ENCODE data around the gene GDAP2. TPM values are rescaled to one million over a fixed set of nuclear protein-coding genes. Genes with fewer than 3 reads are reported as not detected.

GDAP2 gene
- total and polyA plus RNA-seq, 2 donors (not counting 3 experiments of a cell fraction or from before 2014, with no cell fraction given): 4.5 to 21.5 TPM

- Histone ChIP-seq H3K4me2 (ENCODE audit: insufficient read depth, low read length) (no peak overlapping the region), H3K4me3 (replicated peaks in 1 of 3; ENCODE audit: insufficient read depth in 1 of 3, low read depth in 1 of 3, low read length in 3 of 3) (no peak overlapping the region), H3K79me2 (ENCODE audit: control insufficient read depth, insufficient read depth, low read length) (no peaks in the 10 kb centered on the region), H3K9ac (replicated peaks; ENCODE audit: extremely low read depth, insufficient read depth, low read length) (no peak overlapping the region), H3K9me3 (replicated peaks; ENCODE audit: control insufficient read depth, insufficient read depth, low read length) (no peaks in the 10 kb centered on the region), H3K27me3 (ENCODE audit: control insufficient read depth in 2 of 2, insufficient read depth in 2 of 2, low read length in 2 of 2) (no peaks in the 10 kb centered on the region), H3K4me1 (ENCODE audit: control insufficient read depth, extremely low read depth, insufficient read depth, low read length) (no peaks in the 10 kb centered on the region), H4K20me1 (replicated peaks; ENCODE audit: control insufficient read depth, extremely low read depth, insufficient read depth, low read length) (no peaks in the 10 kb centered on the region), H3K36me3 (ENCODE audit: control insufficient read depth in 2 of 2, extremely low read depth in 1 of 2, insufficient read depth in 2 of 2, low read length in 2 of 2) (peaks cover 0 to 2% of the 10 kb centered on the region in 2 experiments), H3K9me1 (replicated peaks; ENCODE audit: control insufficient read depth, extremely low read depth, insufficient read depth, low read length) (no peaks in the 10 kb centered on the region), H2AFZ (ENCODE audit: low read depth, low read length) (no peak overlapping the region), H3K27ac (ENCODE audit: insufficient read depth, low read depth, low read length) (no peak overlapping the region)
- ChIA-PET CTCF (interaction anchor here (0.9 kb wide), 1 partner anchor 12 kb away, joined by 3 read pairs; no protein-coding TSS in a partner anchor), POLR2A (no interaction called here)
- no peak for TF ChIP-seq FOS (IDR thresholded peaks at IDR 0.05; ENCODE audit: borderline replicate concordance, insufficient read depth, low read length)
- TF ChIP-seq, protein P1, sequence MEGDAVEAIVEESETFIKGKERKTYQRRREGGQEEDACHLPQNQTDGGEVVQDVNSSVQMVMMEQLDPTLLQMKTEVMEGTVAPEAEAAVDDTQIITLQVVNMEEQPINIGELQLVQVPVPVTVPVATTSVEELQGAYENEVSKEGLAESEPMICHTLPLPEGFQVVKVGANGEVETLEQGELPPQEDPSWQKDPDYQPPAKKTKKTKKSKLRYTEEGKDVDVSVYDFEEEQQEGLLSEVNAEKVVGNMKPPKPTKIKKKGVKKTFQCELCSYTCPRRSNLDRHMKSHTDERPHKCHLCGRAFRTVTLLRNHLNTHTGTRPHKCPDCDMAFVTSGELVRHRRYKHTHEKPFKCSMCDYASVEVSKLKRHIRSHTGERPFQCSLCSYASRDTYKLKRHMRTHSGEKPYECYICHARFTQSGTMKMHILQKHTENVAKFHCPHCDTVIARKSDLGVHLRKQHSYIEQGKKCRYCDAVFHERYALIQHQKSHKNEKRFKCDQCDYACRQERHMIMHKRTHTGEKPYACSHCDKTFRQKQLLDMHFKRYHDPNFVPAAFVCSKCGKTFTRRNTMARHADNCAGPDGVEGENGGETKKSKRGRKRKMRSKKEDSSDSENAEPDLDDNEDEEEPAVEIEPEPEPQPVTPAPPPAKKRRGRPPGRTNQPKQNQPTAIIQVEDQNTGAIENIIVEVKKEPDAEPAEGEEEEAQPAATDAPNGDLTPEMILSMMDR (IDR thresholded peaks at IDR 0.05; ENCODE audit: extremely low read depth in 1 of 2, insufficient read depth in 1 of 2, low read depth in 1 of 2, low read length in 2 of 2): no peak
- TF ChIP-seq POLR2AphosphoS5 (IDR thresholded peaks at IDR 0.05; ENCODE audit: insufficient read depth, low read depth, low read length): no peak
- TF ChIP-seq EZH2 (IDR thresholded peaks at IDR 0.05; ENCODE audit: borderline replicate concordance, low read depth, low read length, severe bottlenecking): no peak
- no peak for TF ChIP-seq GATA2 (IDR thresholded peaks at IDR 0.05; ENCODE audit: insufficient read depth, insufficient read length, low read depth, low read length)
- no peak for TF ChIP-seq MYC (IDR thresholded peaks at IDR 0.05; ENCODE audit: low read depth, low read length)
- TF ChIP-seq JUN (IDR thresholded peaks at IDR 0.05; ENCODE audit: borderline replicate concordance, insufficient read depth, insufficient read length, low read depth): no peak
- TF ChIP-seq, protein P2, sequence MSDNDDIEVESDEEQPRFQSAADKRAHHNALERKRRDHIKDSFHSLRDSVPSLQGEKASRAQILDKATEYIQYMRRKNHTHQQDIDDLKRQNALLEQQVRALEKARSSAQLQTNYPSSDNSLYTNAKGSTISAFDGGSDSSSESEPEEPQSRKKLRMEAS (IDR thresholded peaks at IDR 0.05; ENCODE audit: insufficient read depth, insufficient read length): no peak
- no peak for TF ChIP-seq POLR2A (IDR thresholded peaks at IDR 0.05; ENCODE audit: low read depth, low read length)
- BruUV-seq (replicated peaks): no TSS peak
- intact Hi-C loops (cut with micrococcal nuclease): loop anchor here (10.0 kb wide), 1 partner anchor 828 kb away; the partner anchor contains the start of gene TTF2
- dilution Hi-C loops (cut with MboI; ENCODE audit: extremely low pct_ligation_motif_present, low sequenced_read_pairs): no loop called here
- no peak for FAIRE-seq
- DNase-seq (ENCODE audit: low read depth, low spot score): no peak
These were observed 36.9 kb downstream of the GDAP2 start for GRCh38 chr1:117892512-117892911.

All from endothelial cell of umbilical vein (primary cell).